ENCODE data around the gene AMD1. TPM values are rescaled to one million over a fixed set of nuclear protein-coding genes. Genes with fewer than 3 reads are reported as not detected.

The AMD1 gene
- total RNA-seq, 2 experiments from 2014 or later = 75.5 to 77.7 TPM

DNA sequence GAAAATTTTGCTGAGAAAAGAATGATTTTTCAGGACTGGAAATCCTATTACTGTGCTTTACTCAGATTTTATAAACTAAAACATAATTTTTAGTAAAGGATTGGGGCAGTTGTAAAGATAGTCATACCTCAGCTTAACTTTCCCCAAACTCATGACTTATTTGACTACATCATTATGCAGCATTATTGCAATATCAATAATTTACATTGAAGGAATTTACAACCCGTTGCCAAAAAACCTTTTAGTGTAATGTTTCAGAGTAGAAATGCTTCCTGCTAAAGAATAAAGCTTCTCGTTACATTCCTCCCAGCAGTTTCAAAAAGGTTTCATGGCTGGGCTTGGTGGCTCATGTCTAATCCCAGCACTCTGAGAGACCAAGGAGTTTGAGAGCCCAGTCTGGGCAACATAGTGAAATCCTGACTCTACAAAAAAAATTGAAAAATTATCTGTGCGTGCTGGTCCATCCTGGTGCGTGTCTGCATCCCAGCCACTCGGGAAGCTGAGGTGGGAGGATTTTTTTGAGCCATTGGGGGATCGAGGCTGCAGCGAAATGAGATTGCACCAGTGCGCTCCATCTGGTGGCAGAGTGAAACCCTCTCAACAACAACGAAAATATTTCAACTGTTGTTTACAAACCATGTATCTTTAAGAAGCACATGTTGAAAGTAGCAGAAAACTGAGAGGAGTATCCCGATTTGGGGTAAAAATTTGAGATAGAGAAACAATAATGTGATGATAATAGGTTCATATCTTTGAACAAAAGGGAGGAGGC, 4.4 kb downstream of the AMD1 start:
- Mint-ChIP-seq H3K27ac (peak overlapping the region; percentile 70), H3K4me1 (ENCODE audit: low read depth) (peaks cover 64% of the 10 kb centered on the region), H3K4me3 (peak overlapping the region; percentile 95), H3K9me3 (ENCODE audit: insufficient read depth) (no peaks in the 10 kb centered on the region), H3K36me3 (ENCODE audit: low read depth) (peaks cover 27% of the 10 kb centered on the region), H3K27me3 (ENCODE audit: low read depth) (no peaks in the 10 kb centered on the region)
- ATAC-seq (no peak), DNase-seq (peak; percentile 68)
- POLR2A ChIA-PET = interaction anchor here (0.8 to 8.1 kb wide), 6 partner anchors 62 to 196 kb away, joined by 3 to 441 read pairs (median 12); partner anchors contain the start of genes CDK19 and GTF3C6
- CTCF ChIA-PET = interaction anchor here (0.7 to 5.3 kb wide), 35 partner anchors 8 to 352 kb away, joined by 3 to 90 read pairs (median 6); partner anchors contain the start of genes CDK19, GTF3C6 and RPF2

DNA sequence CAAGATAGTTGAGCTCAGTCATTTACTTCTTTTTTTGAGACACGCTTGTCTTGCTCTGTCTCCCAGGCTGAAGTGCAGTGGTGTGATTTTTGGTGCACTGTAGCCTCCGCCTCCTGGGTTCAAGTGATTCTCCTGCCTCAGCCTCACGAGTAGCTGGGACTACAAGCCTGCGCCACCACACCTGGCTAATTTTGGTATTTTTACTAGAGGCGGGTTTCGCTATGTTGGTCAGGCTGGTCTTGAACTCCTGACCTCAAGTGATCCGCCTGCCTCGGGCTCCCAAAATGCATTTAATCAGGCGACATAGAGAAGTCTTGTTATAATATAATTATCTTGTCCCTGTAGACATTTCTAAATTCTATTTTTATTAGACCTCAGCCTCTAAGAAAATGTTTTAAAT, 6.1 kb downstream of the AMD1 start:
- Mint-ChIP-seq H3K27me3 (ENCODE audit: low read depth) (no peaks in the 10 kb centered on the region), H3K27ac (no peak overlapping the region), H3K4me3 (no peak overlapping the region), H3K36me3 (ENCODE audit: low read depth) (peaks cover 29% of the 10 kb centered on the region), H3K4me1 (ENCODE audit: low read depth) (peaks cover 79% of the 10 kb centered on the region), H3K9me3 (ENCODE audit: insufficient read depth) (no peaks in the 10 kb centered on the region)
- ATAC-seq (no peak), DNase-seq (no peak)
- ChIA-PET CTCF (interaction anchor here (0.9 to 5.3 kb wide), 2 partner anchors 7 to 199 kb away, joined by 8 to 40 read pairs; no protein-coding TSS in a partner anchor), POLR2A (interaction anchor here (1.2 to 3.3 kb wide), 3 partner anchors 77 to 198 kb away, joined by 3 to 19 read pairs (median 8); partner anchors contain the start of genes GTF3C6 and RPF2)

- H3K4me1 Mint-ChIP-seq (ENCODE audit: low read depth) = peaks cover 84% of the 10 kb centered on the region
- no peak overlapping the region for H3K4me3 Mint-ChIP-seq
- ATAC-seq = no peak
- POLR2A ChIA-PET = interaction anchor here (2.2 kb wide), 1 partner anchor 66 kb away, joined by 10 read pairs; the partner anchor contains the start of gene CDK19
- H3K27ac Mint-ChIP-seq = no peak overlapping the region
- H3K27me3 Mint-ChIP-seq (ENCODE audit: low read depth) = no peaks in the 10 kb centered on the region
- H3K9me3 Mint-ChIP-seq (ENCODE audit: insufficient read depth) = no peaks in the 10 kb centered on the region
- CTCF ChIA-PET = interaction anchor here (1.8 to 2.1 kb wide), 2 partner anchors 66 to 199 kb away, joined by 9 to 16 read pairs; partner anchors contain the start of gene CDK19
- H3K36me3 Mint-ChIP-seq (ENCODE audit: low read depth) = peaks cover 27% of the 10 kb centered on the region
- DNase-seq = no peak
Measured at GRCh38 chr6:110881546-110882273, 7.1 kb downstream of the AMD1 start.

DNA sequence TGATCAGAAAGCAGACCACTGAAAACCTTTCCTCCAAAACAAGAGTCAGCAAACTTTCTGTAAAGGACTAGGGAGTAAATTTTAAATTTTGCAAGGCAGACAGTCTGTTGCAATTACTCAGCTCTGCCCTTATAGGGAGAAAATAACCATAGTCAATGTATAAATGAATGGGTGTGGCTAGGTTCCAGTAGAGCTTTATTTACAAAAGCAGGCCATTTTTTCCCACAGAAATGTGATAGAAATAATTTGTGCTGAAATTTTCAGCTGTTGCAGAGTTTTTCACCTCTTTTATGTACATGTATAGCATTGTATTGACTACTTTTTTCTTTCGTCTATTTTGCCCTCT, 7.7 kb downstream of the AMD1 start:
- Mint-ChIP-seq H3K36me3 (ENCODE audit: low read depth) (peaks cover 25% of the 10 kb centered on the region), H3K9me3 (ENCODE audit: insufficient read depth) (no peaks in the 10 kb centered on the region), H3K4me3 (no peak overlapping the region), H3K27me3 (ENCODE audit: low read depth) (no peaks in the 10 kb centered on the region), H3K4me1 (ENCODE audit: low read depth) (peaks cover 84% of the 10 kb centered on the region), H3K27ac (no peak overlapping the region)
- no peak for DNase-seq
- no peak for ATAC-seq
- ChIA-PET CTCF (interaction anchor here (1.8 to 2.1 kb wide), 2 partner anchors 67 to 200 kb away, joined by 9 to 16 read pairs; partner anchors contain the start of gene CDK19), POLR2A (interaction anchor here (2.2 to 2.3 kb wide), 2 partner anchors 8 to 67 kb away, joined by 8 to 10 read pairs; partner anchors contain the start of genes AMD1 and CDK19)

- peaks cover 80% of the 10 kb centered on the region for H3K4me1 Mint-ChIP-seq (ENCODE audit: low read depth)
- peaks cover 23% of the 10 kb centered on the region for H3K36me3 Mint-ChIP-seq (ENCODE audit: low read depth)
- ChIA-PET CTCF (interaction anchor here (1.0 to 2.1 kb wide), 4 partner anchors 9 to 200 kb away, joined by 3 to 16 read pairs (median 6); partner anchors contain the start of genes AMD1 and CDK19), POLR2A (interaction anchor here (0.6 to 2.3 kb wide), 3 partner anchors 8 to 67 kb away, joined by 3 to 10 read pairs (median 8); partner anchors contain the start of genes AMD1 and CDK19)
- ATAC-seq (no peak), DNase-seq (no peak)
- no peaks in the 10 kb centered on the region for H3K9me3 Mint-ChIP-seq (ENCODE audit: insufficient read depth)
- no peak overlapping the region for H3K4me3 Mint-ChIP-seq
- no peaks in the 10 kb centered on the region for H3K27me3 Mint-ChIP-seq (ENCODE audit: low read depth)
- no peak overlapping the region for H3K27ac Mint-ChIP-seq
Measured at GRCh38 chr6:110882824-110883554, 8.4 kb downstream of the AMD1 start.

GRCh38 chr6:110884321-110884720, 9.7 kb downstream of the AMD1 start:
- Mint-ChIP-seq H3K9me3 (ENCODE audit: insufficient read depth) (no peaks in the 10 kb centered on the region), H3K27me3 (ENCODE audit: low read depth) (no peaks in the 10 kb centered on the region), H3K27ac (no peak overlapping the region), H3K4me3 (no peak overlapping the region), H3K36me3 (ENCODE audit: low read depth) (peaks cover 25% of the 10 kb centered on the region), H3K4me1 (ENCODE audit: low read depth) (peaks cover 73% of the 10 kb centered on the region)
- no peak for ATAC-seq
- CTCF ChIA-PET = interaction anchor here (1.3 to 1.7 kb wide), 2 partner anchors 10 to 201 kb away, joined by 3 to 4 read pairs; partner anchors contain the start of gene AMD1
- no peak for DNase-seq
- POLR2A ChIA-PET = interaction anchor here (1.8 to 2.3 kb wide), 2 partner anchors 10 to 70 kb away, joined by 6 to 8 read pairs; partner anchors contain the start of genes AMD1 and CDK19

GRCh38 chr6:110885526-110885925, 10.9 kb downstream of the AMD1 start:
- Mint-ChIP-seq H3K36me3 (ENCODE audit: low read depth) (peaks cover 25% of the 10 kb centered on the region), H3K27ac (no peak overlapping the region), H3K4me3 (no peak overlapping the region), H3K27me3 (ENCODE audit: low read depth) (no peaks in the 10 kb centered on the region), H3K9me3 (ENCODE audit: insufficient read depth) (no peaks in the 10 kb centered on the region), H3K4me1 (ENCODE audit: low read depth) (peaks cover 60% of the 10 kb centered on the region)
- no peak for ATAC-seq
- POLR2A ChIA-PET = interaction anchor here (0.7 to 2.2 kb wide), 4 partner anchors 9 to 73 kb away, joined by 3 to 9 read pairs (median 8); partner anchors contain the start of genes AMD1, CDK19 and GTF3C6
- CTCF ChIA-PET = interaction anchor here (1.3 to 6.1 kb wide), 3 partner anchors 7 to 203 kb away, joined by 3 to 40 read pairs (median 4); partner anchors contain the start of gene AMD1
- DNase-seq = no peak

DNA sequence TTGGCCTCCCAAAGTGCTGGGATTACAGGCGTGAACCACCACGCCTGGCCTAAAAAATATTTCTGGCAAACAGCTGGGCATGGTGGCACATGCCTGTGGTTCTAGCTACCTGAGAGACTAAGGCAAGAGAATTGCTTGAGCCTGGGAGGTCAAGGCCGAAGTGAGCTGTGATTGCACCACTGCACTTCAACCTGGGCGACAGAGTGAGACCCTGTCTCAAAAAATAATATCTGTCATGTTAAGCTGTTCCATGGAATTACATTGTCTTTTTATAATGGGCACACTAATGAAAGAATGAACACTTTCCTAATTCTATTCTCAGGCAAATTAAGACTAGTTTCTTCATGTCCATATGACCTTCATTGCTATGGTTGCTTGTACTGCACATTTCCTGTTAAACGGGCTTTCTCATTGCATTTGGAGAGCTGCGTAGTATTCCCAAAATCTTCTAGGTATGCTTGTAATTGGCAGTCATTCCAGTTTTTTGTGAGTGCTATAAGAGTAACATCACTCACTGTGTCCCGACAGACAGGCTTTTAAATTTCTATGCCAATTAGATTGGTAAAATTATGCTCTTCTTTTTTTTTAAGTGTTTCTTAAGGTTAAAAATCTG, 12.1 kb downstream of the AMD1 start:
- Mint-ChIP-seq H3K9me3 (ENCODE audit: insufficient read depth) (no peaks in the 10 kb centered on the region), H3K27ac (no peak overlapping the region), H3K27me3 (ENCODE audit: low read depth) (no peaks in the 10 kb centered on the region), H3K4me3 (no peak overlapping the region), H3K36me3 (ENCODE audit: low read depth) (peaks cover 32% of the 10 kb centered on the region), H3K4me1 (ENCODE audit: low read depth) (peaks cover 53% of the 10 kb centered on the region)
- ATAC-seq (no peak), DNase-seq (no peak)
- CTCF ChIA-PET = interaction anchor here (2.8 to 6.1 kb wide), 2 partner anchors 8 to 204 kb away, joined by 12 to 40 read pairs; no protein-coding TSS in a partner anchor
- POLR2A ChIA-PET = interaction anchor here (0.9 to 2.2 kb wide), 4 partner anchors 10 to 71 kb away, joined by 3 to 11 read pairs (median 6); partner anchors contain the start of genes AMD1 and CDK19

DNA sequence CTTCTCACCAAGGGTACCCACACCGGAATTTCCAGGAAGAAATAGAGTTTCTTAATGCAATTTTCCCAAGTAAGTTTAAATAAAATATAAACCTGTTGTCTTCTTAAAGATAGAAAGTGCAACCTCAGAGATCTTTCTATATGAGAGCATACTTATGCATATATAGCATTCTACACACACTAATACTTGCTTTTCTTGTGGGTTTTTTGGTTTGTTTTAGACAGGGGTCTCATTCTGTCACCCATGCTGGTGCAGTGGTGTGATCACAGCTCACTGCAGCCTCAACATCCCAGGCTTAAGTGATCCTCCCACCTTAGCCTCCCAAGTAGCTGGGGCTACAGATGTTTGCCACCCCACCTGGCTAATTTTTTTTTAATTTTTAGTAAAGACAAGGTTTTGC, 15.7 kb downstream of the AMD1 start:
- H3K27me3 Mint-ChIP-seq (ENCODE audit: low read depth) = no peaks in the 10 kb centered on the region
- no peak overlapping the region for H3K27ac Mint-ChIP-seq
- peaks cover 51% of the 10 kb centered on the region for H3K36me3 Mint-ChIP-seq (ENCODE audit: low read depth)
- no peaks in the 10 kb centered on the region for H3K9me3 Mint-ChIP-seq (ENCODE audit: insufficient read depth)
- ChIA-PET POLR2A (interaction anchor here (1.9 kb wide), 1 partner anchor 16 kb away, joined by 10 read pairs; the partner anchor contains the start of gene AMD1), CTCF (interaction anchor here (1.2 to 6.1 kb wide), 4 partner anchors 12 to 208 kb away, joined by 3 to 40 read pairs (median 4); partner anchors contain the start of gene GTF3C6)
- no peak for DNase-seq
- peaks cover 20% of the 10 kb centered on the region for H3K4me1 Mint-ChIP-seq (ENCODE audit: low read depth)
- ATAC-seq = no peak
- no peak overlapping the region for H3K4me3 Mint-ChIP-seq

GRCh38 chr6:110895907-110896608, 21.5 kb downstream of the AMD1 start:
- Mint-ChIP-seq H3K4me1 (ENCODE audit: low read depth) (no peaks in the 10 kb centered on the region), H3K4me3 (no peak overlapping the region), H3K9me3 (ENCODE audit: insufficient read depth) (no peaks in the 10 kb centered on the region), H3K27me3 (ENCODE audit: low read depth) (no peaks in the 10 kb centered on the region), H3K36me3 (ENCODE audit: low read depth) (peaks cover 76% of the 10 kb centered on the region), H3K27ac (no peak overlapping the region)
- ChIA-PET POLR2A (no interaction called here), CTCF (no interaction called here)
- DNase-seq = no peak
- no peak for ATAC-seq
